Nephron (organoid): ENCODE measurements around the gene CHP2.
"Not testable (repeated sequence)": the region's sequence is repeated elsewhere in the genome, so short reads cannot be mapped to it uniquely, and the experiment has no call there.

Source experiments
- H3K27ac Mint-ChIP-seq, 3 experiments: 2 replicates each; pipeline ENCODE4 v1.8.0; 2020; ENCODE audit warnings: mixed read lengths in 3 of 3, mild to moderate bottlenecking in 2 of 3, moderate library complexity in 1 of 3
- H3K27me3 Mint-ChIP-seq: 2 replicates; pipeline ENCODE4 v1.8.0; 2021; ENCODE audit warnings: low read depth, mild to moderate bottlenecking, moderate library complexity, mixed read lengths
- H3K36me3 Mint-ChIP-seq: 2 replicates; pipeline ENCODE4 v1.8.0; 2020; ENCODE audit warnings: low read depth, mixed read lengths
- H3K4me1 Mint-ChIP-seq: 2 replicates; pipeline ENCODE4 v1.8.0; 2020; ENCODE audit warnings: mixed read lengths
- H3K4me3 Mint-ChIP-seq, 3 experiments: 2 replicates each; pipeline ENCODE4 v1.8.0; 2020; ENCODE audit warnings: mild to moderate bottlenecking in 3 of 3, mixed read lengths in 3 of 3, moderate library complexity in 2 of 3
- H3K9me3 Mint-ChIP-seq: 2 replicates; pipeline ENCODE4 v1.8.0; 2020; ENCODE audit warnings: mixed read lengths
- CTCF ChIP-seq, 3 experiments: fragments of 200-600 bp; sonication (generic); IDR thresholded peaks; one replicate each; pipeline ENCODE4 v1.5.0; 2021; ENCODE audit warnings: antibody characterized with exemption in 3 of 3; ENCODE audit not compliant: unreplicated experiment in 3 of 3

CHP2 gene

GRCh38 chr16:23741675-23742303 lies 13.0 kb upstream of the CHP2 start:
- Mint-ChIP-seq H3K36me3 (no peaks in the 10 kb centered on the region), H3K9me3 (no peaks in the 10 kb centered on the region), H3K27ac (no peak overlapping the region), H3K4me1 (no peaks in the 10 kb centered on the region), H3K27me3 (peaks cover 34% of the 10 kb centered on the region), H3K4me3 (no peak overlapping the region)
- TF ChIP-seq CTCF (IDR thresholded peaks at IDR 0.05; ENCODE audit: unreplicated experiment in 3 of 3), result no peak

DNA sequence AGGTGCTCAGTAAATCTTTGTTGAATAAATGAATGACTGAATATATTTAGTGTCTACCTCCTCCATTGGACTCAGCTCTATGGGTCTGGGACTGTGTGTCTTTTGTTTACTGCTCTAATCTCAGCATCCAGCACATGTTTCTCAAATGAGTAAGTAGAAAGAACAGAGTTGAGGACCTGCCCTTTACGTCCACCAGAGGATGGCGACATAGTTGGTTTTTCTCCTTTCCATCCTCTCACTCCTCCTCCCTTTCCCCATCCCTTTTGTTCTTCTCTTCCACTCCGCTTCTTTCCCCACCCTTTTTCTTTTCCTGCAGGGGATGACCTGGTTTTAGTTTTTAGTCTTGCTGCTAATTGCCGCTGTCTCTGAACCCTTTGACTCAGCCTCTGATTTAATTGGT lies 12.1 kb upstream of the CHP2 start:
- Mint-ChIP-seq H3K4me1 (no peaks in the 10 kb centered on the region), H3K36me3 (no peaks in the 10 kb centered on the region), H3K9me3 (no peaks in the 10 kb centered on the region), H3K27me3 (peaks cover 44% of the 10 kb centered on the region), H3K27ac (no peak overlapping the region), H3K4me3 (no peak overlapping the region)
- no peak for TF ChIP-seq CTCF (IDR thresholded peaks at IDR 0.05; ENCODE audit: unreplicated experiment in 3 of 3)

DNA sequence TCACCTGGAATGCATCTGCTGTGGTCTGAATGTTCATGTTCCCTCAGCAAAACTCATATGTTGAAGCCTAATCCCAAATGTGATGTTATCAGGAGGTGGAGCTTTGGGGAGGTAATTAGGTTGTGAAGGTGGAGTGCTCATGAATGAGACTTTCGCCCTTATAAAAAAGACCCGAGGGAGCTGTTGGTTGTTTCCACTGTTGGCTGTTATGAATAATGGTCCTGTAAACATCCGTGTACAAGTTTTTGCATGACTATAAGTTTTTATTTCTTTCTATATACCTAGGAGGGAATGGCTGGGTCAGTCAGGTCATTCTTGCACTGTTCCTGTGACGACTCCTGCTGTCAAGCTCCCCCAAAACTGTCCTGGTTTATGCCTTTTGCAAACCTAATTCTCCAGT lies 9.6 kb upstream of the CHP2 start:
- peaks cover 34% of the 10 kb centered on the region for H3K27me3 Mint-ChIP-seq
- no peak overlapping the region for H3K4me3 Mint-ChIP-seq
- TF ChIP-seq CTCF (IDR thresholded peaks at IDR 0.05; ENCODE audit: unreplicated experiment in 3 of 3), result no peak
- H3K36me3 Mint-ChIP-seq, result no peaks in the 10 kb centered on the region
- no peak overlapping the region for H3K27ac Mint-ChIP-seq
- H3K9me3 Mint-ChIP-seq, result no peaks in the 10 kb centered on the region
- H3K4me1 Mint-ChIP-seq, result no peaks in the 10 kb centered on the region

DNA sequence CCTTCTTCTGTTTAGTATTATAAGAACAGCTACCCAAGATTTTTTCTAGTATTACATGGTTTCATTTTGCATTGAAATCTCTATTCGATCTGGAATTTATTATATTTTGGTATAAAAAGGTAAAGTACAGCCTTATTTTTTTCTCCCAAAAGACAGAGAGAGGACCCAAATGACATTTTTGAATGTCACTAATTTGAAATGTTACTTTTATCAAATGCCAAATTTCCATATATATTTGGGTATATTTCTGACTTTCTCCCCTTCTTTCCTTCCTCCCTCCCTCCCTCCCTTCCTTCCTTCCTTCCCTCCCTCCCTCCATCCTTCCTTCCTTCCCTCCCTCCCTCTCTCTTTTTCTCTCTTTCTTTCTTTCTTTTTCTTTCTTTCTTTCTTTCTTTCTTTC lies 6.2 kb upstream of the CHP2 start:
- H3K27ac Mint-ChIP-seq, result no peak overlapping the region
- no peaks in the 10 kb centered on the region for H3K36me3 Mint-ChIP-seq
- peaks cover 36% of the 10 kb centered on the region for H3K27me3 Mint-ChIP-seq
- no peaks in the 10 kb centered on the region for H3K4me1 Mint-ChIP-seq
- no peaks in the 10 kb centered on the region for H3K9me3 Mint-ChIP-seq
- no peak for TF ChIP-seq CTCF (IDR thresholded peaks at IDR 0.05; ENCODE audit: unreplicated experiment in 3 of 3)
- no peak overlapping the region for H3K4me3 Mint-ChIP-seq

DNA sequence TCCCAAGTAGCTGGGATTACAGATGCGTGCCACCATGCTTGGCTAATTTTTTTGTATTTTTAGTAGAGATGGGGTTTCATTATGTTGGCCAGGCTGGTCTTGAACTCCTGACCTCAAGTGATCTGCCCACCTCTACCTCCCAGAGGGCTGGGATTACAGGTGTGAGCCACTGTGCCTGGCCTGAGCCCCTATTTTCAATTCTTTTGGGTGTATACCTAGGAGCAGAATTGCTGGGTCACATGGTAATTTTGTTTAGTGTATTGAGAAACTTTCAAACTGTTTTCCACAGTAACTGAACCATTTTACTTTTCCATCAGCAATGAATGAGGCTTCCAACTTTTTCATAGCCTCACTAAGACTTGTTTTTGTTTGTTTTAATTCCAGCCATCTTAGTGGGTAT lies 3.8 kb upstream of the CHP2 start:
- peaks cover 48% of the 10 kb centered on the region for H3K27me3 Mint-ChIP-seq
- not testable (repeated sequence) for H3K9me3 Mint-ChIP-seq, H3K36me3 Mint-ChIP-seq, H3K4me3 Mint-ChIP-seq, H3K27ac Mint-ChIP-seq, H3K4me1 Mint-ChIP-seq

DNA sequence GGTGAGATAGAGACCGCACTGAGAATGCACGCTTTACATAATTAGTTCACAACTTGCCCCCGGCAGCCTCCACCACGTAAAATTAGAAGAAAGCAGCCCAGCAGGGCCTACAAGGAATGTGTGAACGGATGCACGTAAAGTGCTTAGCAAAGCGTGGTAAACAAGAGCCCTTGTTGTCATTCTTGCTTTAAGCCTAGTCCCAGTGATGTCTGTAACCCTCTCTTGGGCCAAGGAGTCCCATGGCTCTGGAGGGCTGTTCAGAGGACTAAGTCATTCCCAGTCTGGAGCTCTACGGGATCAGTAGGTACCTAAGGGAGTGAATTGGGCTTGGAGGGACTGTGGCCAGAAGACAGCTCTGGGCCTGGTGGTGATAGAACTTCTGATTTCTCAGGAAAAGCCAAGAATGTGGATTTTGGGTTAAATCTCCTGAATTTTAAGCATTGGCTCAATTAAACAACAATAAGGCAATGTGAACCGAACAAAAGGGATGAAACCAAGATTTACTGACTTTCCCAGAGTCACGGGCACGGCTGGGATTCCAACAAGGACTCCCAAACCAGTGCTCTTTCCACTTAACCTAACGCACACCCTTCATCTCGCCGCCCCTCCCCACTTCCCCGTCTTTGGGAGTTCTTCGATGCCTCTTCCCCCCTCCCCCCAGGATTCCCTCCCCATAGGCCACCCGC lies 775 bp upstream of the CHP2 start:
- Mint-ChIP-seq H3K9me3 (peaks cover 12% of the 10 kb centered on the region), H3K36me3 (no peaks in the 10 kb centered on the region), H3K27me3 (peaks cover 64% of the 10 kb centered on the region), H3K27ac (no peak overlapping the region), H3K4me1 (no peaks in the 10 kb centered on the region), H3K4me3 (peak overlapping the region in 1 of 3 experiments; percentile 56)
- no peak for TF ChIP-seq CTCF (IDR thresholded peaks at IDR 0.05; ENCODE audit: unreplicated experiment in 3 of 3)
